Activated CD4-positive, alpha-beta memory T cell treated with anti-CD3 and anti-CD28 coated beads, Interleukin-2, amount 10 ng/mL, durations not matched to agents 7 days and 5 days (primary cell): ENCODE results near the gene ST3GAL5. TPM values are rescaled to one million over a fixed set of nuclear protein-coding genes. Genes with fewer than 3 reads are reported as not detected.
A peak's percentile ranks its signal among the peaks of the same experiment; 100 is the strongest.

Experiments
- CTCF ChIA-PET: fragments of 350-600 bp; sonication (Branson Sonifier 250); formaldehyde crosslinking; loops from one replicate; lab custom pipeline; 2021; ENCODE audit warnings: antibody characterized with exemption, inconsistent platforms; lab: Charles Lee
- POLR2A ChIA-PET: fragments of 350-600 bp; sonication (Branson Sonifier 250); formaldehyde crosslinking; loops from one replicate; lab custom pipeline; 2021; ENCODE audit warnings: antibody characterized with exemption; lab: Charles Lee
- DNase-seq: peaks from one replicate; pipeline ENCODE4 v3.0.0-alpha.2; 2020
- H3K27ac Mint-ChIP-seq: one replicate; pipeline ENCODE4 v1.8.0; 2021; ENCODE audit warnings: mild to moderate bottlenecking, mixed read lengths
- H3K27me3 Mint-ChIP-seq: one replicate; pipeline ENCODE4 v1.8.0; 2021; ENCODE audit warnings: mixed read lengths
- H3K36me3 Mint-ChIP-seq: one replicate; pipeline ENCODE4 v1.8.0; 2021; ENCODE audit warnings: low read depth, mixed read lengths
- H3K4me1 Mint-ChIP-seq: one replicate; pipeline ENCODE4 v1.8.0; 2021; ENCODE audit warnings: mixed read lengths
- H3K4me3 Mint-ChIP-seq: one replicate; pipeline ENCODE4 v1.8.0; 2021; ENCODE audit warnings: mild to moderate bottlenecking, mixed read lengths
- H3K9me3 Mint-ChIP-seq: one replicate; pipeline ENCODE4 v1.8.0; 2021; ENCODE audit warnings: mixed read lengths
- total RNA-seq, 2 experiments: library from RNA; stranded (reverse); gene quantifications; one replicate each; pipeline ENCODE4 v1.2.3, GENCODE V29; 2021

ST3GAL5 gene
- total RNA-seq, 2 experiments from 2014 or later, result 58.3 to 67.1 TPM

DNA sequence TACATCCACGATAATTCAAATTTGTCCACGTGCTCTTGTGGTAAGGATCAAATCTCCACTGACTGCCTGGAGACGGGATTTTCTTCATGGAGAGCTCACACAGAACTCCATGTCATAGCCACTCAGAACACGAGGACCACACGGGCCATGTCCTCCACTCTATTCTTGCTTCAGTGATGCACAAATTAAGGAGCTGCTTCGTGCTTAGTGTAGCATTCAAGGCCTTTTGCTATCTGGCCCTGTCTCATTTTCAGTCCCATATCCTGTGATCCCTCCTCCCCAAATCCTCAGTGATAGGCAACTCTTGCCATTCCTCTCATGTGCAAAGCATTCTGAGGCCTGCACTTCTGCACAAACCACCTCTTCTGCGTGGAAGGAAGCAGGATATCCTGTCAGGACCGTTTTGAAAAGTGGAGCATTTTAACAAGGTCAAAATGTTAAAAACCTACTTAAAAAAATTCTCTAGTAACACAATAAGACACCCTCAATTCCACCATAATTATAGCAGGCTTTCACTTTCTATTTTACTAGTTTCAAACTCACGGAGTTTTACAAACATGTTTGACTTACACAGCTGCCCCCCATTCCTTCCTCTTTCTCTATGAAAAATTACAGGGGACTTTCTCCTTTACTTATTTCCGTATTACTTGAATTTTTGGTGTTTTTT, 35.2 kb downstream of the ST3GAL5 start:
- Mint-ChIP-seq H3K4me1 (peaks cover 64% of the 10 kb centered on the region), H3K9me3 (peaks cover 10% of the 10 kb centered on the region), H3K4me3 (peak overlapping the region; percentile 84), H3K27ac (peak overlapping the region; percentile 100), H3K27me3 (no peaks in the 10 kb centered on the region), H3K36me3 (peaks cover 78% of the 10 kb centered on the region)
- ChIA-PET CTCF (interaction anchor here (1.1 to 6.4 kb wide), 7 partner anchors 22 to 227 kb away, joined by 3 to 42 read pairs (median 5); partner anchors contain the start of gene ST3GAL5), POLR2A (interaction anchor here (0.8 to 5.6 kb wide), 21 partner anchors 10 to 315 kb away, joined by 3 to 70 read pairs (median 4); partner anchors contain the start of genes MAT2A, POLR1A, PTCD3 and ST3GAL5)
- peak; percentile 59 for DNase-seq

DNA sequence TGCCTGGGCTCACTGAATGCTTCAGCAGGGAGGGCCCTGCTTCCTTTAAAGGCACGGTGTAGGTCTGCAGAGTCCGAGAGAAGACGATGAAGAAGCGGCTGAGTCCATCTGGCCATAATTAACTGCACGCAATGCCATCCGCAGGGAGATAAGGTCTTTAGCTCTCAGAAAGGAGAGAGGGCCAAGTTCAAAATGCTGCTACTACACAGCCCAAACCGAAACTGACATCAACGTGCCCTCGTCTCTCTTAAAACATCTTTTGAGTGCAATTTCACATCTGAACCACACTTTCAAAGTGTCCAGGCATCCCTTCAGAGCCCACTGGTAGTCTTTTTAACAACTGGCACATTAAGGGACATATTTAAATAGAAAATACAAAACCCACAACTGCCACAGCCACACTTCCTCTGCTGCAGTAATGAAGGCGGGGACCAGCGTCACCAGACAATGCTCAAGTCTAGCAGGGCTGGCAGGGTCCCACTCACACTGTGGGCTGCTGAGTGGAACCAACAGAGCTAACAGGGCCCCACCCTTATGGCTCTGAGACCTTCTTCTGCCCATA, 35.8 kb downstream of the ST3GAL5 start:
- H3K27ac Mint-ChIP-seq, result peak overlapping the region; percentile 100
- peak overlapping the region; percentile 84 for H3K4me3 Mint-ChIP-seq
- ChIA-PET POLR2A (interaction anchor here (0.8 to 5.6 kb wide), 19 partner anchors 11 to 314 kb away, joined by 3 to 70 read pairs (median 4); partner anchors contain the start of genes MAT2A, POLR1A, PTCD3 and ST3GAL5), CTCF (interaction anchor here (1.1 to 6.4 kb wide), 6 partner anchors 22 to 227 kb away, joined by 3 to 42 read pairs (median 7); partner anchors contain the start of gene ST3GAL5)
- peaks cover 82% of the 10 kb centered on the region for H3K36me3 Mint-ChIP-seq
- H3K9me3 Mint-ChIP-seq, result peaks cover 10% of the 10 kb centered on the region
- no peaks in the 10 kb centered on the region for H3K27me3 Mint-ChIP-seq
- peak; percentile 80 for DNase-seq
- H3K4me1 Mint-ChIP-seq, result peaks cover 70% of the 10 kb centered on the region

DNA sequence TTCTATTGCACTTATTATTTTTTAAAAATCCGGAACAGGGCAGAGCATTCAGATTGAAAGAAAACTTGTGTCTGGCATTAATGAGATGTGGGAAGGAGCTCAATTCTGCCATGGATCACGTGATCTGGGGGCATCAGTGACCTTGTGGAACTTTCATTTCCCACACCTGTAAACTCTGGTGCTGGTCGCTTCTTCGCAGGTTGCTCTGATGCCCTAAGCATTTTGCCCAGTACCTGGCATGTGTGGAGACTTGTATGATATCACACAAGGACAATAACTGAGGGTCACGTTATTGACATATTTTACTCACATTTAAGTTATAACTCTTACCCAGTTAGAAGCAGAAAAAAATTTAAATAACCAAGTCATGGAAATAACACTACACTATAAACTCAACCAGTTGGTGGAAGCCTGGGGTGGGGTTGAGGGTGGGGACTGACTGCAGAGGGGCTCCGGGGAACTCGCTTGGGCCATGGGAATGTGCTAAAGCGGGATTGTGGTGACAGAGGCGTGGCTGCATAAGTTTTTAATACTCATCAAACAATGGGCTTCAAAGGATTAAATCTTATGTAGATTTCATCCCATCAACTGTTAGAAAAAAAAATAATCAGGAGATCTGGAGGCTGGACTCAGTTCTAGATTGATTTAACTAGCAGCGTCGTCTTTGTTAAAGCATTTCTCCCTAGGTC, 36.5 kb downstream of the ST3GAL5 start:
- Mint-ChIP-seq H3K9me3 (peaks cover 10% of the 10 kb centered on the region), H3K4me1 (peaks cover 67% of the 10 kb centered on the region), H3K36me3 (peaks cover 80% of the 10 kb centered on the region), H3K27me3 (no peaks in the 10 kb centered on the region), H3K4me3 (peak overlapping the region; percentile 84), H3K27ac (peak overlapping the region; percentile 100)
- CTCF ChIA-PET, result interaction anchor here (1.1 to 6.4 kb wide), 8 partner anchors 12 to 227 kb away, joined by 3 to 42 read pairs (median 8); partner anchors contain the start of gene ST3GAL5
- DNase-seq, result peak; percentile 15
- POLR2A ChIA-PET, result interaction anchor here (0.7 to 5.6 kb wide), 17 partner anchors 9 to 254 kb away, joined by 3 to 70 read pairs (median 5); partner anchors contain the start of genes POLR1A, PTCD3 and ST3GAL5

DNA sequence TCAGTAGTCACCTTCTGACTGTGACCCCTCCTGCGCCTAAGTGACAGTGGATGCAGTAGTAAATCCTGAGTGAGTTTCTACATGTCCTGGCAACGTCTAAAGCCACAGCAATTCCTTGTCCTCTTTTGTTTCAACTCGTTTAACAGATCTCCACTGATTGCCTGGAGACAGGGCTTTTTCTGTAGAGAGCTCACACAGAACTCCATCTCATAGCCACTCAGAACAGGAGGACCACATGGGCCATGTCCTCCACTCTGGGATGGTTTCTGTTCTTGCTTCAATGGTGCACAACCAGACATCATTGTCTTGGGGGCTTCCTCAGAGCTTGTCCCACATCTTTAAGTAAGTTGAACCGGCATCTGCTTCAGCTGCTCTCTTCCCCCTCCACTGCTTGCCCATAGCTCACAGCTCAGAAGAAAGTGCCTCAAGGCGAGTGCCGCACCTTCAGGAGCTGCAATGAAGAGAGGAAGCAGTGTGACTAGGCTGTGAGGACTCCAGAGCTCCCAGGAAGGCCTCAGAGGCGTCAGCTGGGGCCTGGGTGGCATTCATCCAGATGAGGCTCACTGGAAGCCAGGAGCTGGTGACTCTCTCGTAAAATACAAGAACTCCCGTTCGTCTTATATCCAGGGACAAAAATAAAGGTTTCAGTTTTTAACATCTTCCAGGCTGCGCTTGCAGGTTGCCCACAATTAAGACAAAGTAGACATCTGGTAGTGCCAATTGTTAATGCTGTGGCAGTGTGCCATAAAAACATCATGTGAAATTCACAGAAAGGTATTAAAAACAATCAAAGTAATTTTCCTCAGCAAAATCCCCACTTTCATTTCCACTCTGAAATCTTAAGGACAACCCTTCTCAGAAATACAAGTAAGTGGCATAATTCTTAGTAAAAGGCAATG, 37.3 kb downstream of the ST3GAL5 start:
- POLR2A ChIA-PET, result interaction anchor here (0.7 to 5.6 kb wide), 14 partner anchors 8 to 254 kb away, joined by 3 to 70 read pairs (median 4); partner anchors contain the start of genes POLR1A, PTCD3 and ST3GAL5
- H3K4me3 Mint-ChIP-seq, result peak overlapping the region; percentile 84
- CTCF ChIA-PET, result interaction anchor here (1.2 to 6.4 kb wide), 7 partner anchors 12 to 228 kb away, joined by 3 to 42 read pairs (median 8); partner anchors contain the start of gene ST3GAL5
- peak overlapping the region; percentile 100 for H3K27ac Mint-ChIP-seq
- H3K27me3 Mint-ChIP-seq, result no peaks in the 10 kb centered on the region
- peaks cover 85% of the 10 kb centered on the region for H3K36me3 Mint-ChIP-seq
- peaks cover 71% of the 10 kb centered on the region for H3K4me1 Mint-ChIP-seq
- peaks cover 10% of the 10 kb centered on the region for H3K9me3 Mint-ChIP-seq
- peak; percentile 34 for DNase-seq

DNA sequence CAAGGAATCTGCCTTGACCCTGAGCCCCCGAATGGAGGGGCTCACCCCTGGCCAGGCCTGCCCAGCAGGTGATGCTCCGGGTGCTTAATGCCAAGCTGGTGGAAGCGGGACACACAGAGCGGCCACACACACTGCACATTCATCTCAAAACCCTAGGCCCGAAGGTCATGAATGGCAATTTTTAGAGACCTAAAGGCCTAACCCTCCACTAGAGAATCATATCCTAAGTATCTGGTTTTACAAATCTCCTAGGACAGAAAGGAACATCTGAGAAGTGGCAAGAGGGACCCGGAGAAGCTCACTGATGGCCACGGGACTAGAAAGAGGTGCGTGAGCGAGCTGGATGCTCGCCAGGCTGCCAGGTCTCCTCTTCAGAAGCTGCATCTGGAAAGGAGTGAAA, 38.3 kb downstream of the ST3GAL5 start:
- peak overlapping the region; percentile 27 for H3K4me3 Mint-ChIP-seq
- ChIA-PET POLR2A (interaction anchor here (1.2 to 5.6 kb wide), 6 partner anchors 13 to 187 kb away, joined by 3 to 70 read pairs (median 20); partner anchors contain the start of gene ST3GAL5), CTCF (interaction anchor here (0.8 to 6.4 kb wide), 6 partner anchors 10 to 229 kb away, joined by 3 to 42 read pairs (median 10); partner anchors contain the start of gene ST3GAL5)
- no peak for DNase-seq
- H3K27me3 Mint-ChIP-seq, result no peaks in the 10 kb centered on the region
- peaks cover 10% of the 10 kb centered on the region for H3K9me3 Mint-ChIP-seq
- peaks cover 66% of the 10 kb centered on the region for H3K4me1 Mint-ChIP-seq
- peak overlapping the region; percentile 44 for H3K27ac Mint-ChIP-seq
- H3K36me3 Mint-ChIP-seq, result peaks cover 85% of the 10 kb centered on the region

DNA sequence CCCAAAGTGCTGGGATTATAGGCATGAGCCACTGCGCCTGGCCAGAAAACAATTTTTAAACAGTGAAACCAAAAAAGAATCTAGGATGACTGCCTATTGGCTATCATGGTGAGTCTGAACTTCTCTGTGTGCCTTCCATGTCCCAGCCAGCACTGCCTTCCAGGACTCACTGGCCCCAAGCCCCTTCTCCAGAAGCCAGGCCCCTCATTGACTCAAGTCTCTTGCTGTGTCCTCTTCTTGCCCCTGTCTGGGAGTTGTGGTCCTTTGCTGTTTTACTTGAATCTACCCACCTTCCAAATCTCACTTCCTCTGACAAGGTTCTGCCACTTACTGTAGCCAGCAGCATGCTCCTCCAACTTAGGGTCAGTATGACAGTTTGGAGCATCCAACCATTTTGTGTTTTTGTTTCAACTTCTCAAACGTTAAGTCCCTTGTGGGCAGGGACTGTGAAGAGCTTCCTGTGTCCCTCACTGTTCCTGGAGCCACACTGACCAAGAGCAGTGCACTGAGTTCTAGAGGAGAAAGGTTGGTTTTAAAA, 41.7 kb downstream of the ST3GAL5 start:
- Mint-ChIP-seq H3K36me3 (peaks cover 85% of the 10 kb centered on the region), H3K9me3 (peaks cover 4% of the 10 kb centered on the region), H3K27me3 (no peaks in the 10 kb centered on the region), H3K27ac (no peak overlapping the region), H3K4me1 (peaks cover 33% of the 10 kb centered on the region), H3K4me3 (no peak overlapping the region)
- POLR2A ChIA-PET, result no interaction called here
- CTCF ChIA-PET, result no interaction called here
- DNase-seq, result no peak

DNA sequence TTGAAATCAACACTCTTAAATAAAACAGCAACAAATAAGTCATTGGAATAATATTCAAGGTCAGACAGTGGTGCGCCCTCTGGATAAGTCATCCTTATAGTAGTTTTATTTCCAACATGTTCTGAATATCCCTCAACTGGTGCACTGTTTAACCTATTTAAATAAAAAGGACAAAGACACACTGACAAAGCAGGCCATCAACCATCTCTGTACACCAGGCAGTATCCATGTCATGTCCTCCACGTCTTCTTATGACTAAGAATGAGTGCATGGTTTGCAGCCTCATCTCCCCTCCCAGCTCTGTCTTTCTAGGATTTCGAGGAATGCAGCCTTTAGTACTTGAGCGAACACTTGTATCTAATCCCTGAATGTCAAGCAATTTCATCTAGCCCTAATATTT, 42.4 kb downstream of the ST3GAL5 start:
- peaks cover 84% of the 10 kb centered on the region for H3K36me3 Mint-ChIP-seq
- H3K9me3 Mint-ChIP-seq, result peaks cover 4% of the 10 kb centered on the region
- POLR2A ChIA-PET, result no interaction called here
- H3K4me1 Mint-ChIP-seq, result peaks cover 31% of the 10 kb centered on the region
- no peak overlapping the region for H3K27ac Mint-ChIP-seq
- no peaks in the 10 kb centered on the region for H3K27me3 Mint-ChIP-seq
- no peak for DNase-seq
- no peak overlapping the region for H3K4me3 Mint-ChIP-seq
- CTCF ChIA-PET, result no interaction called here

DNA sequence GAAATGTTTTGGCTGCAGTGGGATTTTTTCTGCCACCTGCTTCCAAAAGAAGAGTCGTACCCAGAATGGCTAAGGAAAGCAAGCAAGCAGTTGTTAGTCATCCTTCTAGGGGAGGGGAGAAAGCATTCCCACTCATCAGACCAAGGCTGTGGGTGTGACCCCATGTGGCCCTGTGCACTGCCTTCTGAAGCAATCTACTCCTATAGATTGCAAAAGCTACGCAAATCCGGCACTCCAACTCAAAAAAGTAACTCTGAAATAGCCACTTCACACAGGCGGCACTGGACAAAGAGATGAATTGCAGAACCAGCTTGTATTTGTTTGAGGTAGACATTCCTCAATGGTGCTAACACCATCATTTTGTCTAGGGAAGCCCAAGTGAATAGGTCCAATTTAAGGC, 44.3 kb downstream of the ST3GAL5 start:
- peaks cover 79% of the 10 kb centered on the region for H3K36me3 Mint-ChIP-seq
- no peaks in the 10 kb centered on the region for H3K27me3 Mint-ChIP-seq
- no peak overlapping the region for H3K27ac Mint-ChIP-seq
- peaks cover 4% of the 10 kb centered on the region for H3K9me3 Mint-ChIP-seq
- H3K4me1 Mint-ChIP-seq, result peaks cover 24% of the 10 kb centered on the region
- H3K4me3 Mint-ChIP-seq, result no peak overlapping the region
- ChIA-PET POLR2A (no interaction called here), CTCF (interaction anchor here (0.8 to 2.0 kb wide), 3 partner anchors 22 to 235 kb away, joined by 3 to 11 read pairs (median 3); partner anchors contain the start of gene ST3GAL5)
- DNase-seq, result no peak

DNA sequence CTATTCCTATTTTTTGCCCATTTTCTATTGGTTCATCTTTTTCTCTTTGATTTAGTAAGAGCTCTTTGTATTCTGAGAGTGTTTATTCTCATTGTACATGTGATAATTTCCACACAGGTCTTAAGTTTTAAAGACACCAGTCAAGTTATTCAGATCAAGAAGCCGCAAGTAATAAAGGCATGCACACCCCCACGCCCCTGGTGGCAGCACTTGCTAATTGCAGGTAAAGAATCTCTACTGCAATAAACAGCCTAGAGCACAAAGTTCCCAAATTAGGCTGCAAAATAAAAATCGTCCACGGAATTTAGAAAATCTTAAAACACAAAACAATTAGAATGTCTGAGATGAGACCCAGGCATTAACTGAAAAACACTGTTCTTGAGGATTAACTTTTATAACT, 45.2 kb downstream of the ST3GAL5 start:
- H3K9me3 Mint-ChIP-seq, result peaks cover 4% of the 10 kb centered on the region
- no peak for DNase-seq
- ChIA-PET POLR2A (interaction anchor here (0.9 to 1.1 kb wide), 2 partner anchors 8 to 45 kb away, joined by 3 read pairs; partner anchors contain the start of gene ST3GAL5), CTCF (interaction anchor here (0.6 to 1.5 kb wide), 8 partner anchors 12 to 198 kb away, joined by 3 to 8 read pairs (median 4); partner anchors contain the start of gene ST3GAL5)
- H3K36me3 Mint-ChIP-seq, result peaks cover 82% of the 10 kb centered on the region
- H3K27me3 Mint-ChIP-seq, result no peaks in the 10 kb centered on the region
- no peak overlapping the region for H3K4me3 Mint-ChIP-seq
- H3K4me1 Mint-ChIP-seq, result peaks cover 26% of the 10 kb centered on the region
- no peak overlapping the region for H3K27ac Mint-ChIP-seq

DNA sequence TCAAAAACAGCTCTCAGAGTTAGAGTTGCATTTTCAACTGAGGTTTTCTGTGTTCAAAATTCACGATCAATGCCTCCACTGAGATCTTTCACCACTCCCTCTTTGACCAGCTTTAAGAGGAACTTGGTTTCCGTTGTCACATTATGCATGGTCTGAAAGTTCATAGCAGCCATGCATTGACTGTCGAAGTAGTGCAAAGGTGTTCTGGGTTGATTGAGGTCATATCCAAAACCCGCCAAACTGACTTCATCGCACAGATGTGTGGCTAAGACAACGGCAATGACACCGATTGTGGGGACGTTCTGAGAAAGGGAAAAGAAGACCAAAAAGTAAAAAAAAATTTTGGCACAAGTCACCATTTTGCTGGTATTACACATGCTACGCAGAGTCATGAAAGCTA, 48.7 kb downstream of the ST3GAL5 start:
- ChIA-PET CTCF (interaction anchor here (0.5 to 2.5 kb wide), 6 partner anchors 10 to 48 kb away, joined by 3 to 11 read pairs (median 4); no protein-coding TSS in a partner anchor), POLR2A (interaction anchor here (0.6 to 2.3 kb wide), 7 partner anchors 9 to 225 kb away, joined by 3 to 9 read pairs (median 4); no protein-coding TSS in a partner anchor)
- DNase-seq, result peak; percentile 46
- H3K4me3 Mint-ChIP-seq, result no peak overlapping the region
- peak overlapping the region; percentile 65 for H3K27ac Mint-ChIP-seq
- H3K36me3 Mint-ChIP-seq, result peaks cover 63% of the 10 kb centered on the region
- peaks cover 6% of the 10 kb centered on the region for H3K27me3 Mint-ChIP-seq
- H3K4me1 Mint-ChIP-seq, result peaks cover 17% of the 10 kb centered on the region
- peaks cover 4% of the 10 kb centered on the region for H3K9me3 Mint-ChIP-seq

DNA sequence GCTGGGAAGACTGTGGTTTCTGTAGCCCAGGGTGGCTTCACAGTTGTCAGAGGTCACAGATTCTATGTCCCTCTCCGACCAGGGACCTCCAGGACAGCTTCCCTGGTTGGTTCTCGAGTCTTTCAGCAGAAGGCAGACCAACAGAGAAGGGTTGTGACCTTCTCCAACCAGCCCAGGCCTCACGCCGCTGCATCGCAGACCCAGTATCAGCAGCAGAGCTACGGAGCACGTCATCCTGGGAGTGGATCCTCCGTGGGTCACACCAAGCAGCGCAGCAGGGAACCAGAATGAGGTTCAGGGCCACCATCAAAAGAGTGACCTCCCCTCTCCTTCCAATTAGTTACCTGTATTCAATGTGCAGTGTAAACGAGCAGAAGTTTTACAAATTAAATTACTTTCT, 49.3 kb downstream of the ST3GAL5 start:
- H3K36me3 Mint-ChIP-seq, result peaks cover 61% of the 10 kb centered on the region
- H3K4me3 Mint-ChIP-seq, result no peak overlapping the region
- DNase-seq, result no peak
- peaks cover 8% of the 10 kb centered on the region for H3K9me3 Mint-ChIP-seq
- ChIA-PET POLR2A (interaction anchor here (0.6 to 2.3 kb wide), 7 partner anchors 8 to 225 kb away, joined by 3 to 9 read pairs (median 4); no protein-coding TSS in a partner anchor), CTCF (interaction anchor here (0.5 to 2.5 kb wide), 5 partner anchors 9 to 46 kb away, joined by 3 to 11 read pairs (median 4); no protein-coding TSS in a partner anchor)
- peak overlapping the region; percentile 65 for H3K27ac Mint-ChIP-seq
- H3K27me3 Mint-ChIP-seq, result peaks cover 10% of the 10 kb centered on the region
- H3K4me1 Mint-ChIP-seq, result peaks cover 17% of the 10 kb centered on the region
